COLO668 (cell line): Measurements from ENCODE around the gene POMGNT2.
"Not testable (repeated sequence)": the region's sequence is repeated elsewhere in the genome, so short reads cannot be mapped to it uniquely, and the experiment has no call there.

Experiments
- DNase-seq: peaks from one replicate; lab custom pipeline; 2025; ENCODE audit not compliant: unreplicated experiment; lab: John Stamatoyannopoulos, UW

POMGNT2 gene

DNA sequence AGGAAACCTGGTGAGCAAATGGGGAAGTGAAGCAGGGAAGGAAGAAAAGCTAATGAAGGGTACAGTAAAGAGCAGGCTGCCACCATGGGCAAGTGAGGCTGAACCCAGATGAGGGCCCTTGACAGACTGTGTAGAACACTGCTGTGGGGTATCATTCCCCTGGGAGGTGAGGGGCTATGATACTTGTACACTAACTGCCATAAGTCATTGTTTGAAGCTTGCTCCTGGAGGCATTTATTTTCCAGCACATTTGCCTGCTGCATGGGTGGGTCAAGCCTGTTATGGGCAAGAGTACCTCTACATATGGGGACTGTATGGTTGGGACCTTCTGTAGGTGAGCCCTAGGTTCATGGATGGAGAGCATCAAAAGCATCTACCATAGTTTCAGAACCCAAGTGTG is 57.4 kb downstream of the POMGNT2 start:
- DNase-seq = no peak

GRCh38 chr3:43046583-43046982 is 59.3 kb downstream of the POMGNT2 start:
- DNase-seq = no peak

DNA sequence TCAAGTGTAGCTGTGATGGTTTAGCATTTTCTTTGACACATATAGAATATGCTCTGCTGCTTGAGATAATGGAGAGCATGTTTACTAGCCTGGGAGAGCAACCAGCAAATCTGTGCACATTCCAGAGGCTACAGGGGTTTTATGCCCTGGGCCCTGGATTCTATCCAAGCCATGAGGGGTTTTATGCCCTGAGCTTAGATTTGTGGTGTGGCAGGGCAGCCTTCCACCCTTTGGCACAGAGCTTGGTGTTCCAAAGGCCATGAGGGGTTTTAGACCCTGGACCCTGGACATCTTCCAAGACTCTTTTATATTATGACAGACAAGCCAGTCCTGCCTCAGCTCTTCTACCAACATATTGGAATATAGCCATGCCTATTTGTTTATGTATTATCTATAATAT is 60.8 kb downstream of the POMGNT2 start:
- not testable (repeated sequence) for DNase-seq

DNA sequence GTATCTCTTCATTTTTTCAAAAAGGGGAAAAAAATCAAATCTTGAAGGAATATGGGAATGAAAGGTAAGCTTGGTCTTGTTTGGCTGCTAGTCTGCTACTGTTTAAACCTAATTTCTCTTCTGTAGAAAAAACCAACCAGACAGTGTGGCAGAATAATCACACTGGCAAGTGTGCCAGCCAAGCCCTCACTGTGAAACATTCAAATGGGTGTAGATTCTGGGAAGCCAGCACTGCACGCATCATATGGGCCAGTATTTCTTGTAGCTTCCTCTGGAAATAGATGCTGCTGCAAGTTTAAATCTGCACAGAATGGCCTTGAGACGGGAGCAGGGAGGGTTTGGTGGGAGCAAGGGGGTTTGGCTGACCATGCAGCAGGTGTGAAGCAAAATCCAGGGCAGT is 62.1 kb downstream of the POMGNT2 start:
- no peak for DNase-seq

GRCh38 chr3:43043071-43043766 is 62.7 kb downstream of the POMGNT2 start:
- DNase-seq = no peak

DNA sequence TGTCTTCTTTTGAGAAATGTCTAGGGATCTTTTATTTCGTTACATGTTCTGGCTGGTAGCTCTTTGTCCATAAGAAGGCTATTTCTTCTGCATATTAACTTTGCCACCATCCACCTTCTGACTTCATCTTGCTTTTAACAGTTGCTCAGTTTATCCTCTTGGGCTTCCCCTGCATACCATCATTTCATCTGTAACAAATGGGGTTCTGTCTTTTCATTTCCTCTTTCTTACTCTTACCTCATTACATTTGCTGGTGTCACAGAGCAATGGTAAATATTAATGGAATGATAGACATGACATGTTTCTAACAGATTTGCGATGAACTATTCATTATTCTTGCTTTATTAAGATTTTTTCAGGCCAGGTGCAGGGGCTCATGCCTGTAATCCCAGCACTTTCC is 64.4 kb downstream of the POMGNT2 start:
- no peak for DNase-seq

DNA sequence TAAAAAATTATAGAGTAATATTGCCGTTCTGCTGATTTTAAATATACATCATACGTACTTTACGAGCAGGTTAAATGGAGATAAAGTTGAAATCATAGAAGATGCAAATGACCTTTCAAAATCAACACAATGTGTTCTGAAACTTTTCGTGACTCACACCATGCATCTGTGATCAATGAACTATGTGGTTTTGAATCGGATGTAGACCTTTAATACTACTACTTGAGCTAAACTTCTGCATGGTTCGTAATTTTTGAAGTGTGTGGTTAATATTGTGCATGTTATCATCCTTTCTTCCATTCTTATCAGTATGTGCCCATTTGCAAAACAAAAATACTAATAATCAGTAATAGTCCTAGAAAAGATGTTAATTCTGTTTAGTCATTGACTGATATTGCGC is 67.9 kb downstream of the POMGNT2 start:
- DNase-seq = no peak

- no peak for DNase-seq
Measured at GRCh38 chr3:43036621-43037423, 69.1 kb downstream of the POMGNT2 start.

DNA sequence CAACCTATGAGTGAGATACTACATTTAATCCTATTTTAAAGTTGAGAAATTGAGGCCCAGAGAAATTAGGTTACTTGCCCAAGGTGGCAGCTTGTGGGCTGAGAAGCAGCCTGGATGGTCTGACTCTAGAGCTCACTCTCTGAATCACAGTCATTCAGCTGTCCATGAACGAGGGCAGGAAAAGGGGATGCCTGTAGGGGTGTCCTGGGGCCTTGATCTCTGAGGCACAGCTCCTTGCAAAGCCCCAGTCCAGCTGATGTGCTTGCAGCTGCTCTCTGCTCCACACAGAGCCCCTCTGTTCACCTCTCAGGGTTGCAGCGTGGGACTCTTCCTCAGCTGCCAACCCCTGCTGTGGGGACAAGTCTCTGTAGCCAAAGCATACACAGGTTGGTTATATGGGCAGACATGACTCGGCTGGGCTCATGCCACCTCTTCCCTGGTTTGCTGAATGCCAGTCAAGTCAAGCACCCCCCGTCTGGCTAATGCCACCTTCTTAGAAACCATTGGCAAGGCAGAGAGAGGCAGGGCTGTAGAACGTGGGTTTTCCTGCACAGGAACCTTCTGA is 70.0 kb downstream of the POMGNT2 start:
- DNase-seq = no peak

DNA sequence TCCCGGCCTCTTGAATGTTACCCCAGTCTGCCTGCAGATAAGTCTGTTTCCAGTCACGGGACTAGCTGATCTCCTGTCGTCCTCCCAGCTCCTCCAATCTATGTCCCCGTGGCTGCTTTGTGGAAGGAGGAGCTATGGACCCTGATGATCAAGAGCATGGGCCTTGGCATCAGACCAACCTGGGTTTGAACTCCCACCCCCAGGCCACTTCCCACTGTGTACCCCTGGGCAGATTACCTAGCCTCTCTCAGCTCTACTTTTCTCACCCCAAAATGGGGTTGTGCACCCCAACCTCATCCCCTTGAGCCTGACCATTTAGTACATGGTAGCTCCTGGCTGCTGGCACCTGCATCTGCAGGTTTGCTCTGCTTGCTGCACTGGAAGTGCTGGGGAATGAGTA is 71.0 kb downstream of the POMGNT2 start:
- DNase-seq = no peak

- no peak for DNase-seq
Measured at GRCh38 chr3:43034200-43034599, 71.7 kb downstream of the POMGNT2 start.

GRCh38 chr3:43032646-43033628 is 72.9 kb downstream of the POMGNT2 start:
- DNase-seq = no peak

DNA sequence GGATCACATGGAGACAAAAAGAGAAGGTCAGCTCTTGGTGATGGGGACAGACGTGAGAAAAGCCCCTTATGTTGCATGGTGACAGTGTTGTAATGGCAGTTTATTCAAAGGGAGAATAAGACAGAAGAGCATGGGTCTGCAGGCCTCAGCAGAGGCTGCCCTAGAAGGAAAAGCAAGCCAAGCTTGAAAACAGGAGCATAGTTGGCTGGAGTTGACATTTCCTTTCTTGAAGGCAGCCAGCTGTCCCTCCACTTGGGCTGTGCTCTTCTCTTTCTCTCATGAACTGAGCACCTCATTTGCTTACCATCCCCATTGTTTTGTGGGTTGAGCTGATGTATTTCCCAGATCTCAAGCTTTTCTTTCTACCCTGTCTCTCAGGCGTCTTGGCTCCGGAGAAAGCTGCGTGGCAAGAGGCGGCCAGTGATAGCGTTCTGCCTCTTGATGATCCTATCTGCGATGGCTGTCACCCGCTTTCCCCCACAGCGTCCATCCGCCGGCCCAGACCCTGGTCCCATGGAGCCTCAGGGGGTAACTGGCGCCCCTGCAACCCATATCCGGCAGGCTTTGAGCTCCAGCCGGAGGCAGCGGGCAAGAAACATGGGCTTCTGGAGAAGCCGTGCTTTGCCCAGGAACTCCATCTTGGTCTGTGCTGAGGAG is 73.9 kb downstream of the POMGNT2 start:
- DNase-seq = no peak

- no peak for DNase-seq
Measured at GRCh38 chr3:43031485-43031884, 74.4 kb downstream of the POMGNT2 start.

- DNase-seq = no peak
Measured at GRCh38 chr3:43030162-43030935, 75.5 kb downstream of the POMGNT2 start.
